Measurements from ENCODE around the gene PTPN22. TPM values are rescaled to one million over a fixed set of nuclear protein-coding genes. Genes with fewer than 3 reads are reported as not detected.

Gene PTPN22
- total RNA-seq, 2 donors from 2014 or later: 2.9 to 4.6 TPM

DNA sequence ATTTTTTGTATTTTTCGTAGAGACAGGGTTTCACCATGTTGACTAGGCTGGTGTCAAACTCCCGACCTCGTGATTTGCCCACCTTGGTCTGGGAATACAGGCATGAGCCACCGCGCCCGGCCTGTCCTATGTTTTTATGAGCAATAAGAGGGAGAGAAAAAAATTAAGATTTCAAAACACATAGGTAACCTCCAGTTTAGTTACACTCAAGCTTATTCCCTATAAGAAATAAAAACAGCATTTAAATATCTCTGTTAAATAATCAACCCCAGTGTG lies 66.3 kb downstream of the PTPN22 start:
- TF ChIP-seq, protein P1, sequence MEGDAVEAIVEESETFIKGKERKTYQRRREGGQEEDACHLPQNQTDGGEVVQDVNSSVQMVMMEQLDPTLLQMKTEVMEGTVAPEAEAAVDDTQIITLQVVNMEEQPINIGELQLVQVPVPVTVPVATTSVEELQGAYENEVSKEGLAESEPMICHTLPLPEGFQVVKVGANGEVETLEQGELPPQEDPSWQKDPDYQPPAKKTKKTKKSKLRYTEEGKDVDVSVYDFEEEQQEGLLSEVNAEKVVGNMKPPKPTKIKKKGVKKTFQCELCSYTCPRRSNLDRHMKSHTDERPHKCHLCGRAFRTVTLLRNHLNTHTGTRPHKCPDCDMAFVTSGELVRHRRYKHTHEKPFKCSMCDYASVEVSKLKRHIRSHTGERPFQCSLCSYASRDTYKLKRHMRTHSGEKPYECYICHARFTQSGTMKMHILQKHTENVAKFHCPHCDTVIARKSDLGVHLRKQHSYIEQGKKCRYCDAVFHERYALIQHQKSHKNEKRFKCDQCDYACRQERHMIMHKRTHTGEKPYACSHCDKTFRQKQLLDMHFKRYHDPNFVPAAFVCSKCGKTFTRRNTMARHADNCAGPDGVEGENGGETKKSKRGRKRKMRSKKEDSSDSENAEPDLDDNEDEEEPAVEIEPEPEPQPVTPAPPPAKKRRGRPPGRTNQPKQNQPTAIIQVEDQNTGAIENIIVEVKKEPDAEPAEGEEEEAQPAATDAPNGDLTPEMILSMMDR (IDR thresholded peaks at IDR 0.05): no peak
- TF ChIP-seq POLR2A (IDR thresholded peaks at IDR 0.05): no peak
- no peak for DNase-seq
- peak overlapping the region; percentile 61 to 96 (median 77) for H3K27ac ChIP-seq
- no peak overlapping the region for H3K4me3 ChIP-seq
- intact Hi-C loops (cut with DNase I): no loop called here
- WGBS, 2 donors: 89 to 91% methylated on average over 6 of the region's 6 CpGs
- H3K36me3 ChIP-seq (replicated peaks in 1 of 2; ENCODE audit: insufficient read depth in 1 of 2, low read depth in 2 of 2): no peaks in the 10 kb centered on the region
- no peaks in the 10 kb centered on the region for H3K9me3 ChIP-seq
- no peaks in the 10 kb centered on the region for H3K27me3 ChIP-seq
- H3K4me1 ChIP-seq: peaks cover 89% of the 10 kb centered on the region
- ATAC-seq: no peak

DNA sequence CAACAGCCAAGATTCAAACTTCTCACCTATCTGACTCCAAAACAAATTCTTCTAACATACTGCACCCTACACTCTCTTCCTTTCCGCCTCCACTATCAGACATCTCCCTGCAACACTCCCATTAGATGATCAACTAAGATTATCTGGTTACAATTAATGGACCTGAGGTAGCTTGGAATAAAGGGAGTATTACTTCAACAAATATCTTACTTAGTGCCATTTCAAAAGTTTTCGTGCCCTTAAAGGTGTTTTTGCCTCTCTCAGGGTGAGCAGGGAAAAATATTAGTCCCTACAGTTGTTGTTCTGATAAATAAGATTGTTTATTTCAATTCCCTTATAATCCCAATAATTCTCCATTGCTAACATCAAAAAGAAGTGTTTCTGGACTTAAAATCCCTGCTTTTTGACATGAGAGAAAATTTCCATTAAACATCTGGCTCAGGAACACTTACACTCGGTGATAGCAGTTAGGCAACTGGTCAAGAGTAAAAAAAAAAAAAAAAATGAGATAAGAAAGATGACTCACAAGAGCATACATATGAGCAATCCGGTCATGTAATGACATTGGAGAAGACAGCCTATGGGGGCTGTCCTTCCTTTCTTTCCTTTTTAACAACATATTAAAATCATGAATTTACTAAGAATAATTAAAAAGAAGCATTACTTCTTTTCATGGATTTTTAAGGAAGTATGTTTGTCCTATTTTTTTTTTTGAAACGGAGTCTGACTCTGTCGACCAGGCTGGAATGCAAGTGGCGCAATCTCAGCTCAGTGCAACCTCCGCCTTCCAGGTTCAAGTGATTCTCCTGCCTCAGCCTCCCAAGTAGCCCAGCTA lies 66.9 kb downstream of the PTPN22 start:
- H3K36me3 ChIP-seq (replicated peaks in 1 of 2; ENCODE audit: insufficient read depth in 1 of 2, low read depth in 2 of 2): no peaks in the 10 kb centered on the region
- 28 to 37% methylated on average over 8 of the region's 8 CpGs for WGBS, 2 donors
- intact Hi-C loops (cut with DNase I): no loop called here
- ATAC-seq: peak; percentile 96
- H3K27ac ChIP-seq: peak overlapping the region; percentile 66 to 96 (median 86)
- no peak for TF ChIP-seq POLR2A (IDR thresholded peaks at IDR 0.05)
- TF ChIP-seq, protein P1 (IDR thresholded peaks at IDR 0.05): no peak
- H3K27me3 ChIP-seq: no peaks in the 10 kb centered on the region
- no peaks in the 10 kb centered on the region for H3K9me3 ChIP-seq
- no peak overlapping the region for H3K4me3 ChIP-seq
- peaks cover 89% of the 10 kb centered on the region for H3K4me1 ChIP-seq
- peak; percentile 20 to 33 (median 27) for DNase-seq

DNA sequence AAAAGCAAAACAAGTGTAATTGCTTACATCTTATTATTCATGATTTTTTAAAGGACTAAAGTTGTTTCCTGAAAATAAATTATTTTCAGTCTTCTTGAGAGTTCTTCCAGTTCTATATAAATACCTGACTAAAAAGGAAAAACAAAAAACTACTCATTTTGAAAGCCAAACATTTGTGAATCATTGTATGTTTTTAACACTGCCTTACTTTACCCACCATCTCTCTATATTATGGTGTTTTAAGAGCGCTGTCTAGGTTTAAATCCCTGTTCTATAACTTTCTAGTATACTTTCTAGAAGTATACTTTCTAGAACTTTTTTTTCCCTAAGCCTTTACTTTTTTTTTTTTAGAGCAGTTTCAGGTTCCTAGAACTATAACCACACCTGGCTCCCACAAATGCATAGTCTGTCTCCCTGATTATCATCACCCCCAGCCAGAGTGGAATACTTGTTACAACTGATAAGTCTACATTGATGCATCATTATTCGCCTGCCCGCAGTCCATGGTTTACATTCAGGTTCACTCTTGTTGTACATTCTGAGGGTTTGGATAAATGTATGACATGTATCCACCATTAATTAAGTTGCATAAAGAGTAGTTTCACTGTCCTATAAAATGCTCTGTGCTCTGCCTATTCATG lies 69.0 kb downstream of the PTPN22 start:
- ATAC-seq (no peak), DNase-seq (no peak)
- TF ChIP-seq, protein P1 (IDR thresholded peaks at IDR 0.05): no peak
- TF ChIP-seq POLR2A (IDR thresholded peaks at IDR 0.05): no peak
- intact Hi-C loops (cut with DNase I): no loop called here
- no peaks in the 10 kb centered on the region for H3K36me3 ChIP-seq (replicated peaks in 1 of 2; ENCODE audit: insufficient read depth in 1 of 2, low read depth in 2 of 2)
- no peaks in the 10 kb centered on the region for H3K9me3 ChIP-seq
- peak overlapping the region in 3 of 4 donors; percentile 66 to 96 (median 88) for H3K27ac ChIP-seq
- no peaks in the 10 kb centered on the region for H3K27me3 ChIP-seq
- 95% methylated on average over 3 of the region's 3 CpGs for WGBS, 2 donors
- no peak overlapping the region for H3K4me3 ChIP-seq
- H3K4me1 ChIP-seq: peaks cover 89% of the 10 kb centered on the region

DNA sequence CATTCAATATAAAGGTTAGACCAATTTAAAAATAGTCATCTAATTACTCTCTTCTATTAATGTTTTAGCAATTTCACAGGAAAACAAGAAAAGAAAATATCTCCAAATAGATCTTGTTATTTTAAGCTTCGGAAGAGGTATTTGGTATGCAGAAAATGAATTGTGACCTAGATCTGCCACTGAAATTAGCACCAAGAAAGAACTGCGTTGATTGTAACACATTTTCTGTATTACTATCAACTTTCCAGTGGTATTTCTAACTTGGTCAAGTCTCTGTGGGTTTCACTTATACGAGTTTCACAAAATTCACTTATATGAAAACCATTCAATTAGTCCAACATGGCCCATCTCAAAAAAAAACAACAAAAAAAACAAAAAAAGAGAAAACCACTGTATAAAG lies 71.0 kb downstream of the PTPN22 start:
- no peaks in the 10 kb centered on the region for H3K27me3 ChIP-seq
- H3K4me3 ChIP-seq: no peak overlapping the region
- no peaks in the 10 kb centered on the region for H3K36me3 ChIP-seq (replicated peaks in 1 of 2; ENCODE audit: insufficient read depth in 1 of 2, low read depth in 2 of 2)
- TF ChIP-seq, protein P1 (IDR thresholded peaks at IDR 0.05): no peak
- intact Hi-C loops (cut with DNase I): no loop called here
- H3K27ac ChIP-seq: peak overlapping the region in 1 of 4 donors; percentile 26
- peaks cover 77% of the 10 kb centered on the region for H3K4me1 ChIP-seq
- H3K9me3 ChIP-seq: no peaks in the 10 kb centered on the region
- ATAC-seq (no peak), DNase-seq (no peak)
- 64 to 75% methylated on average over 3 of the region's 3 CpGs for WGBS, 2 donors
